GM21515 (cell line): Measurements from ENCODE around the gene INVS.

ENCODE experiments used
- ATAC-seq: cut with Tn5 transposase; IDR thresholded peaks from one replicate; pipeline ENCODE4 v1.9.1; 2021; ENCODE audit not compliant: unreplicated experiment

INVS gene

DNA sequence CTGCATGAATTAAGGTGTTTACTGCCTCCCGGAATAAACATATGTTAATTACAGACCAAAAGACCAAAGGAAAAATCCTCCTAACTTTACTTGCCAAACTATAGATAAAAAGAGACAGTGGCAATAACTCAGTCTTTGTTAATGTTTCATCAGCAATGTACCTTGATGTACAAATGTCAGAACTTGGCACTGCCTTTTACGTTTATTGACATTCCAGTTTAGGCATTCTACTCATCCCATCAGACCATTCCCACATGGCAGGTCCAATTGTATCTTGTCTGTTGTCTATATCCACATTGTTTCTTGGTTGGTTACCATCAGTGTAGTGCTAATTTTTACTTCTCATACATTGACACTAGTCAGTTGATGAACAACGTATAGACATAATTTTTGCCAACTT, 168.2 kb downstream of the INVS start:
- no peak for ATAC-seq

DNA sequence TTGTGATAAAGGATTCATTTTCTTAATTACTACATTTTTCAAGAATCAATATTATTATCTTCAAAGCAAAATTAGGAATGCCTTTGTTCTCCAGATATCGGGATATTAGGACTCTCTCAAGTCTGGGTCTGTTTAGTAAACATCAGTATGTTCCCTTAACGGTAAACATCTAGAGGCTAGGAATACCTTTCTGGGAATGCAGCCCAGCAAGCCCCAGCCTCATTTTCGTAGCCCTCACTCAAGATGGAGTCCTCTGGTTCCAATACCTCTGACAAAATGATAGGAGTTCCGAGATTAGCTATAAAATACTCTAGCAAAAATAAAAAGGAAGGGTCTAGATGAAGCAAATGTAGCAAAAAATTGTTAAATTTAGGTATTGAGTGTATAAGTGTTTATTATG, 169.2 kb downstream of the INVS start:
- ATAC-seq = no peak

DNA sequence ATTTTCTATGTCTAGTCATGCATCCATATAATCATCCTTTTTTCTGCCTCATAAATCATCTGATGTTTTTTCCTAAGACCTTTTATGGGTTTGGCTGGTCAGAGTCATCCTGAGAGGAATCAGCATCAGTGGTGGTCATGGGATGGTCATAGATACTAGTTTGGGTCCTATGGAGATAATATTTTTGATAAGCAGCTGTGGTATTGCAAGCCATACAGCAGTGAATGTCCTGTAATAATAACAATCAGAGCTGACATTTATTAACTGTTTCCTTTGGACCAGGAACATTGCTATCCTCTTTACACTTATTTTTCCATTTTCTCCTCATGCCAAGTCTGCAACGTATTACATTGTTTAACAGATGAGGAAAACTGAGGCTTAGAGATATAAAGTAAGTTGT, 170.6 kb downstream of the INVS start:
- ATAC-seq = no peak

DNA sequence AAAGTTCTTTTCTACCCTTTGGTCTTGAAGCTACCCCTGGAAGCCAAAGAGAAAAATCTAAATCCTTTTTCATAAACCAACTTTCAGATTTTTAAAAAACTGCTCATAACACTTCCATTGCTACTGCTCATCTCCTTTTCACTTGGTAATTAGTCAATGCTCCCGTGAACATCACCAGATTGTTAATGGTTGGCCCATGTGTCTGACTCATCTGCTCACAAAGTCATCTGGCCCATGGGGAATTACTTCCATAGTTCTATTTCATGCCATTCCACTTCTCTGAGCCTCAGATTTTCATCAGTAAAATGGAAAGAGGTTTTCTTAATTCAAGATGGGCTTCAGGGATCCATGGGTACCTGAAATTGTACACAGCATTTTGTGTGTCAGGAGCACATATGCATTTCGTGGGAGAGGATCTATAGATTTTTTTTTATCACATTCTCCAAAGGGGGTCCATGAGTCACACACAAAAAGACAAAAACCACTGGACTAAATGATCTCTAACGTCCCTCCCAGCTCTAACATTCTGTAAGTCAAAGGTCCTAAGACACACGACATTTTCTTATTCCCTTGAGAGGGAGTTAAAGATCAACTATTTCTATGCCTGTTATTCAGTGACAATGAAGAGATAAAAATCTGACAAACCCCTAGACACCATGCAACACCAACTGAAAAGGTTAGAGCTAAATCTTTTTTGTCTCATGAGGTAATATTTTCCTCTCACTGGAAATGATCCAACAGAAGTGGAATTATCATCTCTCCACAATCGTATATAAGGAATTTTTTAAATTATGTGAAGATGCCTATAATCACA, 178.3 kb downstream of the INVS start:
- no peak for ATAC-seq

DNA sequence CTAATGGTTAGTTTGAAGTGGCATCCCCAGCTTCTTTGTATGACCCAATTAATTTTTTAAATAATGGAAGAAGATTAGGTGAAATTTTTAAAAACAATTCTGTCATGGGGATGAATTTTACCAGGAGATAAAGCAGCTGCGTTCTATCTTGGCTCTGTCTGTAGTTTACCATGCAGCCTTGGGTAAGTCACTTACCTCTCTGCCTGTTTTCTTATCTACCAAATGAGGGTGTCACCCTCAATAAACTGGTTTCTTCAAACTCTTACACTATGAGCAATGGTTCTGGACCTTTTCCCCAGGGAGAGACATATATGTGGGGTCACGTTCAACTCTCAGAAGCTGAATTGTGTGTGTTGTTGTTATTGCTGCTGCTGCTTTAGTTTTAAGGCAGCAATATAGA, 182.0 kb downstream of the INVS start:
- no peak for ATAC-seq

DNA sequence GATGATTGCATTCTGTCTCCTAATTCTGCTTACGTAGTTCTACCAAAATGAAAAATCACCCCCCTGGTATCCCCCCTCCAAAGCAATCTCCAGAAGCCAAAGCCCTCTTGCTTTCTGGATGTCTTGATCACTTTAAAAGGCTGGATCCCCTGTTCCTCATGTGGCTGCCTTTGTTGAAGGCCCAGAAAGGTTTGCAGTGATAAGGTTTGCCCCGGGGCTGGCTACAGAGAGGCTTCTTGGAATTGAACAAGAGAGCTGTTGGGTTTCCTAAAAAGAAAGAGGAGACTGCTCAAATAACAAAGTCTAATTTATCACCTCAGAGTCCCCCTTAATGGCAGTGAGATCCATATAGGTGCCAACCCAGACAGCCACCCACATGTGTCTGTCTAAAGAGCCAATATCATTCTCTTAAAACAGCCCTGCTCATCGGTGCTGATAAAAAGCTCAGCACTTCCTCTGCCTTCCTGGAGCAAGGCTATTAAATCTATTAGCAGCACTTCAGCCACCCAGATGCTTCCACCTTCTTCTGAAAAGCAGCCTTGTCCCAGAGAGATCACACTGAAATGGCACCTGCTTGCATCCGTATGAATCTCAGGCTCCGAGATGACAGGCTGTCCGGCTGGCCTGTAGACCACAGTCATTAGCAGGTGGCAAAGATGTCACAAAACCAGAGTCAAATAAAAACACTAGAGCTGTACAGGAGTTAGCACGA, 182.8 kb downstream of the INVS start:
- ATAC-seq = no peak

DNA sequence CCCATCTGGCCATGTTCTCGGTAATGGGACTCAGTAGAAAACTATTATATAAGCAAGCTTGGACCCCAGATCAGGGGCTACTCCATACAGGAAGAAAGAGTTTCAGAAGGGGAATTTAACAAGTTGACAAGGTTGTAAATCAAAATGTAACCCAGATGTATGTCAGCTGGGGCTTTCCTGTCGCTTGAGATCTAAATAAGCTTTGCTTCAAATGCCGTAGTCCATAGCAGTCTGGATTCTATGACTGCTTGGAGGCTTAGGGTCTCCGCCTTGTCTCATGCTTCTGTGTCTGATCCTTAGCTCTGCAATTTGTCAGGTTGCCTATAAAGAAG, 183.3 kb downstream of the INVS start:
- ATAC-seq = no peak

DNA sequence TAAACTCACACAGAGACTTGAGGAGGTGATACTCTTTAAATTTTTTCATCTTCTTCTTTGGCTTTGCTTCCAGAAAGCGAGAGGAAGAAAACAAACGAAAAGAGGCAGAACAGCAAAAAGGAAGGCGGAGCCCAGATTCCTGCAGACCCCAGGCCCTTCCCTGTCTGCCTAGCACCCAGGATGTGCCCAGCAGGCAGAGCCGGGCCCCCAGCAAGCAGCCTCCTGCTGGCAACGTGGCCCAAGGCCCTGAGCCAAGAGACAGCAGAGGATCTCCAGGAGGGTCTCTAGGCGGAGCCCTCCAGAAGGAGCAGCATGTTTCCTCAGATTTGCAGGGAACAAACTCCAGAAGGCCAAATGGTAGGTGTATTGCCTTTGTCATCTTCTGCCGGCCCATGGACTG, 185.2 kb downstream of the INVS start:
- ATAC-seq = no peak

DNA sequence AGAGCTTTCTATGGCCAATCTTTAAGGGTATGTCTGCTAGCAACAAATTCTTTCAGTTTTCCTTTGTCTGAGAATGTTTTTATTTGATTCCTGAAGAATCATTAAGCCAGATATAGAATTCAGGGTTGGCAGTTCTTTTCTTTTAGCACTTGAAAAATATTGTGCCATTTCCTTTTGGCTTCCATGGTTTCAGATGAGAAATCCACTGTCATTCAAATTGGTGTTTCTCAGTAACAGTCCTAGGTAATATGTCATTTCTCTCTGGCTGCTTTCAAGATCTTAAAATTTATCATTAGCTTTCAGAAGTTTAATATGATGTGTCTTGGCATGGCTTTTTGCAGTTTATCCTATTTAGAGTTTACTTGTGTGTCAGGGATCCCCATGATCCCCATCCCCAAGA, 186.0 kb downstream of the INVS start:
- no peak for ATAC-seq

DNA sequence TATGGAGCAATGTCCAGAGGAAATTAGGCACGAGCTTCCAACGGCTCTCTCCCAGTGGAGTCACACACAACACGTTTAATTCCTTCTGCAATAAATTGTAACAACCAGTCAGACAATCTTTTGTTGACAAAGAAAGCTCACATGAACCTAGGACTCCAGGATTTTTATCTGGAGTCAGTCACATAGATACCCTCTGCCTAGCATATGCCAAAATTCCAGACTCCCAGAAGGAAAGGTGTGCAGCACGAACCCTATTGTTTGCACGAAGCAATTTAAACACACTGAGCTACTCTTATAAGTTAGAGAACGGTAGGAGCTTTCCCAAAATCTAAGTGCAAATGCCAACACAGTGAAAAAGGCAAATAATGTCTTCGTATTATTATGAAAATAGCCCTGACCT, 186.6 kb downstream of the INVS start:
- ATAC-seq = no peak

DNA sequence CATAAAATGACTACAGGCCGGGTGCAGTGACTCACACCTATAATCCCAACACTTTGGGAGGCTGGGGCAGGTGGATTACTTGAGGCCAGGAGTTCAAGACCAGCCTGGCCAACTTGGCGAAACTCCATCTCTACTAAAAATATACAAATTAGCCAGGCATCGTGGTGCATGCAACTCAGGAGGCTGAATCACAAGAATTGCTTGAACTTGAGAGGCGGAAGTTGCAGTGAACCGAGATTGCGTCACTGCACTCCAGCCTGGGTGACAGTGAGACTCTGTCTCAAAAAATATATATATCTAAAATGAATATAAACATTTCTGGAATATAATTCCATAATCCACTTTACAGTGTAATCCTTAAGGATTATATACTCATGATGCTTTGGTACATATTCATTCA, 187.2 kb downstream of the INVS start:
- no peak for ATAC-seq

DNA sequence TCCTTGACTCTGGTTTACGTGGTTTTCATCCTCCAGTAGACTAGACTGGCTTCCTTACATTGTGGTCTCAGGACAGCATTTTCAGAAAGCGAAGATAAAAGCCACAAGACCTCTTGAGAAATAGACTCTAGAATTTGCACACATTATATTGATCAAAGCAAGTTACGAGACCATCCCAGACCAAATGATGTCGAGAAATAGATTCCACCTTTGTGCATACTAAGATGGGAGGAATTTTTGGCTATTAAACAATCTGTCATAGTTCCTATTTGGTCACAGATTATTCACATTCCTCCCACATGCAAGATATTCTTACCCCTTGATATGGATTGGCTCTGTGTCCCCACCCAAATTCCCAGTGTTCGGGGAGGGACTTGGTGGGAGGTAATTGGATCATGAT, 188.1 kb downstream of the INVS start:
- ATAC-seq = no peak

DNA sequence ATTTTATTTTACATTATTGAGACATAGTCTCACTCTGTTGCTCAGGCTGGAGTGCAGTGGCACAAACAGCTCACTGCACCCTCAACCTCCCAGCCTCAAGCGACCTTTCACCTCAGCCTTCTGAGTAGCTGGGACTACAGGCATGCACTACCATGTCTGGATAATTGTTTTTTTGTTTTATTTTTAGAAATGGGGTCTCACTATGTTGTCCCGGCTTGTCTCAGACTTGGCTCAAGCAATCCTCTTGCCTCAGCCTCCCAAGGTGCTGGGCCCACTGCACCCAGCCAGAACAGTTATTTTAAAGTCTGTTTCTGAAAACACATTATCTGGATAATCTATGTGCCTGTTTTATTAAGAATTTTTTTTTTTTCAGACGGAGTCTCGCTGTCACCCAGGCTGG, 191.7 kb downstream of the INVS start:
- no peak for ATAC-seq

DNA sequence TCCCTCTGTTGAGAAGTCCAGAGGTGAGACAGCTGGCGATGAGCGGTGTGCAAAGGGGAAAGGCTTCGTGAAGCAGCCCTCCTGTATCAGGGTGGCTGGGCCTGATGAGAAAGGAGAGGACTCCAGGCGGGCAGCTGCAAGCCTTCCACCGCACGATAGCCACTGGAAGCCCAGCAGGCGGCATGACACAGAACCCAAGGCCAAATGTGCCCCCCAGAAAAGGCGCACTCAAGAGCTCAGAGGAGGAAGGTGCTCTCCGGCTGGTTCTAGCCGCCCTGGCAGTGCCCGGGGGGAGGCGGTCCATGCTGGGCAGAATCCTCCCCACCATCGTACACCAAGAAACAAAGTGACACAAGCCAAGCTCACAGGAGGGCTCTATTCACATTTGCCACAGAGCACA, 193.4 kb downstream of the INVS start:
- ATAC-seq = no peak

DNA sequence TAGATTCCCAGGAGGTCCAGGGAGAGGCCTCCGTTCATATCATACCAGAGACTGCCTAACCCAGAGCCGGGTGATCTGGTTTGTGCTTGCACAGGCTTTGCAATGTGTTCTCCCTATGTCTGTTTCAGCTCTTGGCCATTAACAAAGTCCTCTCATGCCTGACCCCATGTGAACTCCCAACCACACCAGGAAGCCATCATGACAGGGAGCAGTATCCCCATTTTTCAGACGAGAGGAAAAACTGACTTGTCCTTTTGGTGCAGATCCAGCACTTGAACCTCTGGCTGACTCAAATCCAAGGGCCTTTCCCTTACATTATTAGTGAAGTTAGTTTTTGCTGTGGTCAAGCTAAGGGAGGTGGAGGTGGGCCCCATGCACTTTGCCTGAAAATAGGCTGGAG, 195.3 kb downstream of the INVS start:
- ATAC-seq = no peak

DNA sequence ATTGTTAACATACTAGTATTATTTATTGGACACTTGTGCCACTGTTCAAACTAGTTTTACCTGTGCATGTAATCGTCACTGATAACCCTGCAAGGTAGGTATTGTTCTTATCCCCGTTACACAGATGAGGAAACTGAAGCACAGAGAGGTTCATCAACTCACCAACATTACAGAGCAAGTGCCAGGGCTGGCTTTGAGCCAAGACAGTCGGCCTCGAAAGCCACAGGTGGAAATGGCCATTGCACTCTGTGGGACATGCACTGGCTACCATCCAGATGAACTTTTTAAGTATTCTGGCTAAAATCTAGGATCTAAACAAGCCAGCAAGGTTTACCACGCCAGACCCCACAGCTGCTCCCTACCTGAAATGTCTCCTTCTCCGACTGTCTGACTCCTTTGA, 195.8 kb downstream of the INVS start:
- no peak for ATAC-seq

DNA sequence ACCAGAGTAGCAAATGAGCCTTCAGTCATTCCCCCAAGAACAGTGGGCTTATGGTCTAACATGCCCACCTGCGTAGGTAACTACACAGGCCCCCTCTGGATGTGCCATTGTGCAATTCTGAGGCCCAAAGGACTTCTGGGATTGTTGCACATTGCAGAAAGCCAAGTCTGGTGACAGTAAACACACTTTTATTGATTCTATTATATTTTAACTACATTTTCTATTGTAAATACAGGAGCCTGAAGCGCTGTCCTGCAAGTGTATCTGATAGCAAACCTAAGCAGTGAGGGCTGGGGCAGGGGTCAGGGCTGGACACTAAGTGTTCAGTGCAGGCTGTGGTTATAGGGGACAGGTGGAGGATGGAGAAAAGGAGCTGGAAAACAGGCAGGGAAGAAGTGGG, 196.2 kb downstream of the INVS start:
- no peak for ATAC-seq

DNA sequence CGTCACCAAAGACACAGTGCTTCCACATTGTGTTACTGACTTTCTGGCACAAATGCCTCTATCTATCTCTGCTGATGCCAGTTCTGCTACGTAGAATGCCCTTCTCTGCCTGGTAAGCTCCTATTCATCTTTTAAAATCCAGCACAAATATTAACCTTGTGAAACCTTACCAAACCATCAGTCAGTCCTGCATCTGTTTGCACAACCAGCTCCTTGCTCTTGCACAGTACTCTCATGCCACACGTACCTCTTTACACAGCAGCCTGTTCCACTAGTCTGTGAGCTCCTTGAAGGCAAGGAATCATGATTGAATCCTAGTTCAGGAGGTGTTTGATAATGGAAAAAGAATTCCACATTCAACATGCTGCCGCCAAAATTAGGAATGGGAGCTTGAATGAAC, 197.4 kb downstream of the INVS start:
- ATAC-seq = no peak

DNA sequence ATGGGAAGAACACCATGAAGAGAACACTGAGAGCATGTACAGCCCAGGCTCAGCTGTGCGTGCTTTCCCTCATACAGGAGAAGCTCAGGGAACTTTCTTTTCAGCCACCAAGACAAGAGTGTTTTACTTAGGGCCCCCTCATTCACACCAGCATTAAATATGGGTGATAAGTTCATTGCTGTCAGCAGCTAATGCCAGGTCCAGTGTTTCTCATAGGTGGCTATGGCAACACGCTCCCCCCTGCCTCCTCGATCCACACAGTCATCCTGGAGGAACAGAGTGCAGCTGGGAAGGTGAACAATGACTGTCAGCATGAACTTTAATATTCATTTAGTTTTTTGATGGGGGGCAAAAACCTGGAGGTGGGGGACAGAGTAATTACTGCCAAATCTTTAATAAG, 199.3 kb downstream of the INVS start:
- ATAC-seq = no peak

DNA sequence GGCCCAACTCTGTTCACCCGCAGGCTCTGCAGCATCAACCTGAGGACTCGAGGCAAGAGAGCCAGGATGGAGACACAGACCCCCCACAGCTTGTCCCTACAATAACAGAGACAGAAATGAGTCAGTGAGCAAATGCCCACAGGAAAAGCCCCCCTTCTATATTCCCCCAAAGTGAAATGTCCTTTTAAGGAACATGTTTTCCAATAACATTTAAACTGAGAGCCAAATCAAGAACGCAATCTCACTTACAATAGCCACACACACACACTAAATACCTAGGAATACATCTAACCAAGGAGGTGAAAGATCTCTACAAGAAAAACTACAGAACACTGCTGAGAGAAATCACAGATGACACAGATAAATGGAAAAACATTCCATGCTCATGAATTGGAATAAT, 204.7 kb downstream of the INVS start:
- no peak for ATAC-seq

DNA sequence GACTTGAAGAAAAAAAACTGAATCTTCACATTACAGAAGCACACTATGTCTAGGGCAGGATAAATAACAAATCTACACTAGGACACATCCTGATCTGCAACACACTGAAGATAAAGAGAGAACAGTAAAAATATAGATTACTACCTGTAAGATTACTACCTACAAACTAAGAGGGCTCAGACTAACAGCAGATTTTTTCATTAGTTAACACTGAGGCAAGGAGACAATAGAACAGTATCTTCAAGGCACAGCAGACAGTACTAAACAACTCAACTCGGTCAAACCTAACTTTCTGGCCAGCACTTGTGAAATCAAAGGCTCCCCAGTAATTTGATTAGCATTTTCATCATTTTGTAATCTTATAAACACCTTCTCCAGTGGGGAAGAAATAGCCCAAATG, 207.2 kb downstream of the INVS start:
- ATAC-seq = no peak

DNA sequence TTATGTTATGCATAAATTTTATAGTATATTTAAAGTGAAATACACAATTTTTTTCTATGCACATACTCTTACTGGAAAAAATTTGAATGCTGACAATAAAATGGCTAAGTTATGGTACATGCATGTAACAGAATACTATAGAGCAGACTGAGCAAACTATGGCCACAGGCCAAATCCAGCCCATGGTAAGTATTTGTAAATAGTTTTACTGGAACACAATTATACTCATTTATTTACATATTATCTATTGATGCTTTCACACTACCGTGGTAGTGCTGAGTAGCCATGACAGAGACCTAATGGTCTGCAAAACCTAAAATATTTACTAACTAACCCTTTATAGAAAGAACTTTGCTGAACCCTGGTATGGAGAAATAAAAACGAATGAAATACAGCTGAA, 208.0 kb downstream of the INVS start:
- ATAC-seq = no peak

DNA sequence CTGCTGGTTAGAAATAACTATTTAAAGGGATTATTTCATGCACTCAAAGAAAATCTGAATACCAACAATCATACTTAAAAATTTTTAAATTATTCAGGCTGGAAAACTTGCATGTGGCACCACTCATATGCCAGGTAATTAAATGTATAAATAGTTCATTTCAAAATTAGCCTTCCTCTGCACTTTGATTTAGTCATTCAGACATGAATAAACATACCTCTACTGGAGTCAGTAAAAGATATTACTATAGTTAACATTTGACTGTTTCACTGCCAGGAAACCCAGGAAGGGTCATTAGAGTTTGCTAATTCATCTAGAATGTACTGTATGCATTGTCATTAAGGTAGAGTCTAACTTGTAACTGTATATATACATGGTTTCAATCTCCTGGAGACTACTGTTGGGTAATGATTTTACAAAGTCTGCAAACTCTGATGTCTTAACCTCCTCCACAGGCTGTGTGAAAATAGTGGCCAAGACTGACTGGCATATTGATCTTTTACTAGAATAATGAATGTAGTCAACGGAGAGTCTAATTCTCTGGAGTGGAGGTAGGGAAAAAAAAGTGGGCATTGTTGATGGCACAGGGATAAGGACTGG, 210.0 kb downstream of the INVS start:
- ATAC-seq = no peak
